ENCODE data around the gene MYO7B. TPM values are rescaled to one million over a fixed set of nuclear protein-coding genes. Genes with fewer than 3 reads are reported as not detected.

The MYO7B gene
- total RNA-seq, 1 experiment from 2014 or later, result 1.1 TPM

GRCh38 chr2:127634626-127635379, 99.3 kb downstream of the MYO7B start:
- no peak for DNase-seq (ENCODE audit: low read depth)

- DNase-seq (ENCODE audit: low read depth), result no peak
Measured at GRCh38 chr2:127635380-127636237, 100.1 kb downstream of the MYO7B start.

- no peak for DNase-seq (ENCODE audit: low read depth)
Measured at GRCh38 chr2:127636248-127637235, 101.1 kb downstream of the MYO7B start.

- DNase-seq (ENCODE audit: low read depth), result no peak
Measured at GRCh38 chr2:127637236-127637630, 101.8 kb downstream of the MYO7B start.

- DNase-seq (ENCODE audit: low read depth), result peak; percentile 89
Measured at GRCh38 chr2:127637725-127638252, 102.3 kb downstream of the MYO7B start.

- no peak for DNase-seq (ENCODE audit: low read depth)
Measured at GRCh38 chr2:127638361-127639110, 103.1 kb downstream of the MYO7B start.

- no peak for DNase-seq (ENCODE audit: low read depth)
Measured at GRCh38 chr2:127639111-127639474, 103.6 kb downstream of the MYO7B start.

GRCh38 chr2:127640082-127641072, 104.9 kb downstream of the MYO7B start:
- no peak for DNase-seq (ENCODE audit: low read depth)

GRCh38 chr2:127641133-127641532, 105.7 kb downstream of the MYO7B start:
- DNase-seq (ENCODE audit: low read depth), result no peak

GRCh38 chr2:127641846-127642507, 106.5 kb downstream of the MYO7B start:
- no peak for DNase-seq (ENCODE audit: low read depth)

- DNase-seq (ENCODE audit: low read depth), result no peak
Measured at GRCh38 chr2:127642706-127643438, 107.4 kb downstream of the MYO7B start.

GRCh38 chr2:127643439-127644065, 108.1 kb downstream of the MYO7B start:
- no peak for DNase-seq (ENCODE audit: low read depth)

GRCh38 chr2:127644066-127645025, 108.9 kb downstream of the MYO7B start:
- DNase-seq (ENCODE audit: low read depth), result no peak

- DNase-seq (ENCODE audit: low read depth), result no peak
Measured at GRCh38 chr2:127645026-127645394, 109.5 kb downstream of the MYO7B start.

GRCh38 chr2:127645395-127646291, 110.2 kb downstream of the MYO7B start, which contains the start of gene GPR17:
TSS of gene GPR17 (plus strand) at chr2:127646153. CDS start at chr2:127650736, 4,583 bp downstream.
- no peak for DNase-seq (ENCODE audit: low read depth)
